HG03280 (cell line): ENCODE measurements around the gene MMP20.
A peak's percentile ranks its signal among the peaks of the same experiment; 100 is the strongest.
"Not testable (repeated sequence)": the region's sequence is repeated elsewhere in the genome, so short reads cannot be mapped to it uniquely, and the experiment has no call there.

Source experiments
- ATAC-seq: cut with Tn5 transposase; IDR thresholded peaks from one replicate; pipeline ENCODE4 v1.9.1; 2021; ENCODE audit warnings: mild to moderate bottlenecking, moderate library complexity; ENCODE audit not compliant: unreplicated experiment

The MMP20 gene, protein sequence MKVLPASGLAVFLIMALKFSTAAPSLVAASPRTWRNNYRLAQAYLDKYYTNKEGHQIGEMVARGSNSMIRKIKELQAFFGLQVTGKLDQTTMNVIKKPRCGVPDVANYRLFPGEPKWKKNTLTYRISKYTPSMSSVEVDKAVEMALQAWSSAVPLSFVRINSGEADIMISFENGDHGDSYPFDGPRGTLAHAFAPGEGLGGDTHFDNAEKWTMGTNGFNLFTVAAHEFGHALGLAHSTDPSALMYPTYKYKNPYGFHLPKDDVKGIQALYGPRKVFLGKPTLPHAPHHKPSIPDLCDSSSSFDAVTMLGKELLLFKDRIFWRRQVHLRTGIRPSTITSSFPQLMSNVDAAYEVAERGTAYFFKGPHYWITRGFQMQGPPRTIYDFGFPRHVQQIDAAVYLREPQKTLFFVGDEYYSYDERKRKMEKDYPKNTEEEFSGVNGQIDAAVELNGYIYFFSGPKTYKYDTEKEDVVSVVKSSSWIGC

DNA sequence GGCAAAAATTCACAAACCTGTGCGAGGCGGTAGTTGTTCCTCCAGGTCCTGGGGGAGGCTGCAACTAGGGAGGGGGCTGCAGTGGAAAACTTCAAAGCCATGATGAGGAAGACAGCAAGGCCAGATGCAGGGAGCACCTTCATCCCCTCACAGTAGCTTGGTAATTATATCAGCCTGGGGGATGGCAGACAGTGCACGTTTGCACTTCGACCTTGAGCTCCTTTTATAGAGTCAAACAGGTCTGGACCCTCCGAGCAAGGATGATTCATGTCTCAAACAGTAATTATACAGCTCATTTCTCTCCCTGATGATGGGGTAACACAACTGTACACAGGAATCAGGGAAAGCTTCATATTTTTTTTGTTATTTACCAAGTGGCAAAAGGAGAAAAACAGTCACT, at the start of gene MMP20:
TSS of gene MMP20 (minus strand) at position 156 of the 400 bp plus-strand sequence. CDS start at position 143, 13 bp downstream.
- no peak for ATAC-seq

DNA sequence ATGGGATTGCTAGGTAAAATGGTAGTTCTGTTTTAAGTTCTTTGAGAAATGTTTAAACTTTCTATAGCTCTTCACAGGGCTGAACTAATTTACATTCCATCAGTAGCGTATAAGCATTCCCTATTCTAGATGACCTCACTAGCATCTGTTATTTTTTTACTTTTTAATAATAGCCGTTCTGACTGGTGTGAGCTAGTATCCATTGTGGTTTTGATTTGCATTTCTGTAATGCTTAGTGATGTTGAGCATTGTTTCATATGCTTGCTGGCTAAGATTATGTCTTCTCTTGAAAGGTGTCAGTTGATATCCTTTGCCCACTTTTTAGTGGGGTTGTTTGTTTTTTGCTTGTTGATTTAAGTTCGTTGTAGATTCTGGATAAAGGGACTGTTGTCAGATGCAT, 44.5 kb upstream of the MMP20 start:
- ATAC-seq: peak; percentile 65

DNA sequence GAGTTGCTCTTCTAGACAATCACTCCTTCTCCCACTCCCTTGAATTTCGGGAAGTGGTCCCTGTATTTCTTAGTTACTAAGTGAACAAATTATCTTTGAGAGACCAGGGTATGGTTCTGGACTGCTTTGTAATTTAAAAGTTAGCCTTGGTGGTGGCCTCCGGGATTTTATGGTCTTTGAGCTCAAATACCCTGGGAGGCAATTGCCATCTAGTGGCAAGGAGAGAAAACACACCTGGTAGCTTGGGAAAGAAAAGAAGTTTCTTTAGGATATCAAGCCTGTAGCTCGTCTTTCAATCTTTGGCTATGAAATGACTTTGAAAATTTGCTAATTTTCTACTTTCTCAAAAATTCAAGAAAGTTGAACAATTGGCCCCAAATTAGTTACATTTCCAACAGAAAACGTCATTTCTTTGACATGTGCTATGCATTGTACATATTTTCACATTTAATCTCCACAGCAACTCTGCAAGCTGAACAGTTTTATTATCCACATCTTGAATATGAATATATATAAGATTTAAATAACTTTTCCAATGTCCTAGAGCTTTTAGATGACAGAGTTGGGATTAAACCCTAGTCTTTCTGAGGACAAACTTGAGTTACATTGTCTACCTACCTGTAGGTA, 41.3 kb upstream of the MMP20 start:
- peak; percentile 49 for ATAC-seq

DNA sequence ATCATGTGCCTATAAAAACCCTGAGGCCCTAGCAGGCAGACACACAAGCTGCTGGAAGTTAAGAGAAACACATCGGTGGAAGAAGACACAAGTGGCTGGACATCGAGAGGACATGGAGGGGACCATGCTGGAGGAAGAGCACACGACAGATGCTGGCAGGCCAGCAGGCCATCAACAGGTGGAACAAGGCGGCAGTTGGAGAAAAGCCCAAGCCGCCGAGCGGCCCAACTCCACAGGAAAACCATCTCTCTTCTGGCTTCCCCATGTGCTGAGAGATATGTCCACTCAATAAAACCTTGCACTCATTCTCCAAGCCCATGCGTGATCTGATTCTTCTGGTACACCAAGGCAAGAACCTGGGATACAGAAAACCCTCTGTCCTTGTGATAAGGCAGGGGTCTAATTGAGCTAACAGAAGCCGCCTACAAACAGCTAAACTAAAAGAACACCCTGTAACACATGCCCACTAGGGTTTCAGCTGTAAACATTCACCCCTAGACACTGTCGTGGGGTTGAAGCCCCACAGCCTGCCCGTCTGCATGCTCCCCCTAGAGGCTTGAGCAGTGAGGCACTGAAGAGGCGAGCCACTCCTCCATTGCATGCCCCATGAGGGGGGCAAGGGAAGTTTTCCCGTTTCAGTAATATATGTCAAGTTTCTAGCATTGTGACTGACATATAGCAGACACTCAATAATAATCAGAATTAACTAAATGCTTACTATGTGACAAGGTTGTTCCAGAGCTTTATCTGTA, 39.0 kb upstream of the MMP20 start:
- no peak for ATAC-seq

DNA sequence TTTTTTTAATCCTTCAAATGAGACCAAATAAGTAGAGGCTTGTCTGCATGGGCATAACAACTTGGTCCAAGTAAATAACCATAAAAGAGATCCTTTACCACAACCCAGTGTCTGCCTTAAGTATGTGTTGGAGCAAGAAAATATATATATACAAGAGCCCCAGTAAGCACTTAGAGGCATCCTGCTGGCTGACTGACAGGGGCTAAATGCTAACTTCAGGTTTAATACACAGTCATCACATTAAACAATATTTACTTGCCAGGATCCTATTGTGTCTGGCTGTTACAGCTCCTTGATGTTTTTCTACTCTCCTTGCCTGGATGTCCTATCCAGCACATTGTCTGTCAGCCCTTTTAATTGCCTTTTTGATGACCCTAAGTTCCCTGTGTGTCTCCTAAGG, 37.5 kb upstream of the MMP20 start:
- no peak for ATAC-seq

DNA sequence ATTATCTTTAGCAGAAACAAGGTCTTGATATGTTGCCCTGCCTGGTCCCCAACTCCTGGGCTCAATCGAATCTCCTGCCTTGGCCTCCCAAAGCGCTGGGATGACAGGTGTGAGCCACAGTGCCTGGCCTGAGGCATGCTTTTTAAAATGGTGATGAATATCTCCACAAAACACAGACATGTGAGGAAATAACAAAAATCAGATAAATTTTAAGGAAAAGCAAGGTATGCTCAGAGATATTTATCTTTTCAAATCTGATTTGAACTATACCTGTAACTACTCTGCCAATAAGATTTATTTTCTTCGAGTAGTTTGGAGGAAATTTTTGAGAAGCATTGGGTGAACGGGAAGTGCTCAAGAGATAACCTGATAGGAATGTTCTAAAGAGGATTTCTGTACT, 35.9 kb upstream of the MMP20 start:
- ATAC-seq: no peak

DNA sequence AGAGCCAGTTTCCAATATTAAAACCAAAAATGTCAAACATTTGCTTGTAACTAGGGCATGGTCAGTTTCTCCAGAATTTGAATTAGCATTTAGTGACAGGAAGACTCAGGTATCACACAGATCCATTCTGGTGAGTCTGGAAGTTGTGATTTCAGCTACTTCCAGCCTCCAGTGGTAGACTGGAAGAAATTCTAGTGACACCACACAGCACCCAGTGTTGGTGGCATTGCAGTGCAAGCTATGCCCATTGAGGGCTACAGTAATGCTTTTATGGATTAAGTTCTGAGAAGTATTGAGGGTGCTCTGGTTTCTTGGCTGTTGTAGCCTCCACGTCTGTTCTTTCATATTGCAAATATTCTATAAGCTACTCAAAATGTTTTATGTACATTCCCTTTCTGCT, 31.4 kb upstream of the MMP20 start:
- no peak for ATAC-seq

DNA sequence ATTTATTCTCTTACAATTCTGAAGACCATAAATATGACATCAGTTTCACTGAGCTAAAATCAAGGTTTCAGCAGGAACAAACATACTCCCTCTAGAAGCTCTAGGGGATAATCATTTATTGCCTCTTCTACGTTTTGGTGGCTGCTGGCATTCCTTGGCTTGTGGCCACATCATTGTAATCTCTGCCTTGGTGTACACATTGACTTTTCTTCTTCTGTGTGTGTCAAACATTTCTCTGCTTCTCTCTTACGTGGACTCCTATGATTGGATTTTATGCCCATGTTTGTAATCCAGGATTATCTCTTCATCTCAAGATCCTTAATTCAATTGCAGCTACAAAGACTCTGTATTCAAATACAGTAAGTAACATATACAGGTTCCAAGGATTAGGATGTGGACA, 30.4 kb upstream of the MMP20 start:
- ATAC-seq: no peak

DNA sequence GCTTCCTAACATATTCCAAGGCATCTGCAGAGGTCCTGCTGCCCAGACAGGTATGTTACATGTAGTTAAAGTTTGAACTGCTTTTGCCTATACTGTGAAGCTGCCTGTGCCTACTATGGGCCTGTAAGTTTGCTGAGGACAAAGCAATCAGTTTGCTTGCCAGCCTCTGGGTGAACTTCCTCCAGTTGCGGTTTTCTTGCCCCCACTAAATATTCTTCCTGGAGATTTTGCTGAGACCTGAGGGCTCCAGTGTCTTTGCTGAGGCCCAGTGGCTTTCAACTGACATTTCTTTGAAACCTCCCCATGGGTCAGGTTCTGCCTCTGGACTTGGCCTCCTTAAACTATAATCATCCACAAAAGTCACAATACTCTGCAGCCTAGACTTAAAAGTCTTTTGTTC, 29.6 kb upstream of the MMP20 start:
- no peak for ATAC-seq

DNA sequence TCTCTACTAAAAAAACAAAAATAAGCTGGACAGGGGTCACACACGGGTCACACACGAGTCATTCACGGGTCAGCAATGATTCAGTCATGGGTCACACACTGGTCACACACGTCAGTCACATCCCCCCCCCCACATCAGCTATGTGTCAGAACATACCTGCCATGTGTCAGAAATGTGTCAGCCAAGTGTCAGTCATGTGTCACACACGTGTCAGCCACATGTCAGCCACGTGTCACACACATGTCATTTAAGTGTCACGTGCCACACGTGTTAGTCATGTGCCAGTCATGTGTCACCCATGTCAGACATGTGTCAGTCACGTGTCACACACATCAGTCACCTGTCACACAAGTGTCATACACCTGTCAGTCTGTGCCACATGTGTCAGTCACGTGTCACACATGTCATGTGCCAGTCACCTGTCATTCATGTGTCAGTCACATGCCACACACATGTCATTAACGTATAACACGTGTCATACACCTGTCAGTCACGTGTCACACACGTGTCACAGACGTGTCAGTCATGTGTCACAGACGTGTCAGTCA, 28.7 kb upstream of the MMP20 start:
- no peak for ATAC-seq

DNA sequence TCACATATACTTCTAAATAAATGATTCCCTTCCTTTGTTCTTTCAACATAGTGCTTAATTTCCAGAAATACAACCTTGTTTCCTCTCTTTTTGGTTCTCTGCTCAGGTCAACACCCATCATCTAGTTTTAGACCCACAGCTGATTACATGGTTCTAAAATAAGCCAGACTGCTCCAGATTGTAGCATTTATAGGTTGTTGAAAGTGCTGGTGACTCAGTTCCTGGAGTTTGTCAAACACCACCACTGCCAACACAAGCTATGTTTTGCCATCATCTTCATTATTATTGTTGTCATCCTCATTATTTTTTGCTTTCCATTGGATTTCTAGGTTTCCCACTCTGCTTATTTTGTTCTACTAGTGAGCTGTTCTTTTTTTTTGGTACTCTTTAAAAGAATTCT, 22.3 kb upstream of the MMP20 start:
- ATAC-seq: no peak

DNA sequence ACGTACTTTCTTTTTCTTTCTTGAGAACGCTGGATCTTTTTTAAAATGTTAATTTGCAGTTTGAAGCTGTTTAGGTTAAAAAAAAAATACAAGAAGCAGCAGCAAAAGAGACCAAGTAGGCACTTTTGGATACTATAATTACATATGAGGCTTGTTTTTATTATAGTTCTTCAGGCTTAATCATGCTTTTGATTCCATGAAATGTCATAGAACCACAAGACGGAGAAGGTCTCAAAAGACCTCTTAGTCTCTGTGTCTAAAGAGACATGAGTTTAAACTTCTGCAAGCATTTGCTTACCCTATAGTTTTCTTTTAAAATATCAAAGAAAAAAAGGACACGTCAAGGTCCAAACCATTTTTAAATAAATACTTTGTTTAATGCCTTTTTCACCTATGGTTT, 18.8 kb upstream of the MMP20 start:
- ATAC-seq: no peak

DNA sequence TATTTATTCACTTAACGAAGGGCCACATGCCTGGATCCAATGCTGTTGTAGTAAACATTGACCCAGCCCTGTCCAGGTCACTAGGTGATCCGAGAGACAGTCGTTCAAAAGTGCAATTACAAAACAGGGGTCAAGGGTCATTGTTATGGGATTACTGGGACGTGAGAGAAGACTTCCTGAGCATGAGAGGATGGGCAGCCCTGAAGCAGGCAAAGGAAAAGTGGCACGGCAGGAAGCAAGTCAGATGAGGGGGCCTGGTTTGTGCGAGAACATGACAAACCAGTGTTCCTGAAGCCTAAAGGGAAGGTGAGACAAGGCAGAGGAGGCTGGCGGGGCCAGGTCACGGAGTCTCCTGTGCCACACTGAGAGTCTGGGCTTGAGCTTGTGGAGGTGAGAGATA, 15.8 kb upstream of the MMP20 start:
- no peak for ATAC-seq

DNA sequence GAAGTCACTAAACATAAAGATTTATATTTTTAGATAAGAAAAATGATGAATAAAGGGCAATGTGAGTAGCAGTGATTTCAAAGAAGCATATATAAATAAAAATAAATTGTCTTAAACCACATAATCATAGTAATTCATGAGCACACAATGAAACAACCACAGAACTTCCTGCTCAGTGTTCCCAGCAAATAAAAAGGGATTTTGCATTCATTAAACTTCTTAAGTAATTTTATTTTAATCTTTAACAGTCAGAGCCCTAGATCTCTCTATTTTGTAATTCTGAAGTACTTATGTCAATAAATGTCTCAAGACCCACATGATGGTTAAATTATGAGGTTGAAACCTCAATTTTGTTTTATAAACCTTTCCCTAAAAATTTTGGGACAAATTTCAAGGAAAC, 14.5 kb upstream of the MMP20 start:
- no peak for ATAC-seq

DNA sequence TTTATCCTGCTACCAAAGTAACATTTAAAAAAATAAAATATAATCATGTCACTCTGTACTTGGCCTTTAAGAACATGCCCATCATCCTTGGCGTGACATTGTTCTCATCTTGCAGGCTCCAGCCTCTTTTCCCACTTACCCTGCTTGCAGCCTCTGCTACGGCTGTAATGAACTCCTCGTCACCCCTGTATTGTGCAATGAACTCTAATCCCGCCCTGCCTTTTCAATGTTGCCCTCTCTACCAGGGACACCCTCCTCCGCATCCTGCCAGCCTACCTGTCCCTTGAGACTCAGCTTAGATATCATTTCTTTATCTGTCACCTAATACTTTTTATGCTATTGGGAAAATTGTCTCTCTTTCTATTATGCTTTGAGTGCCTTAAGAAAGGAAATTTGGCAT, 12.6 kb upstream of the MMP20 start:
- no peak for ATAC-seq

DNA sequence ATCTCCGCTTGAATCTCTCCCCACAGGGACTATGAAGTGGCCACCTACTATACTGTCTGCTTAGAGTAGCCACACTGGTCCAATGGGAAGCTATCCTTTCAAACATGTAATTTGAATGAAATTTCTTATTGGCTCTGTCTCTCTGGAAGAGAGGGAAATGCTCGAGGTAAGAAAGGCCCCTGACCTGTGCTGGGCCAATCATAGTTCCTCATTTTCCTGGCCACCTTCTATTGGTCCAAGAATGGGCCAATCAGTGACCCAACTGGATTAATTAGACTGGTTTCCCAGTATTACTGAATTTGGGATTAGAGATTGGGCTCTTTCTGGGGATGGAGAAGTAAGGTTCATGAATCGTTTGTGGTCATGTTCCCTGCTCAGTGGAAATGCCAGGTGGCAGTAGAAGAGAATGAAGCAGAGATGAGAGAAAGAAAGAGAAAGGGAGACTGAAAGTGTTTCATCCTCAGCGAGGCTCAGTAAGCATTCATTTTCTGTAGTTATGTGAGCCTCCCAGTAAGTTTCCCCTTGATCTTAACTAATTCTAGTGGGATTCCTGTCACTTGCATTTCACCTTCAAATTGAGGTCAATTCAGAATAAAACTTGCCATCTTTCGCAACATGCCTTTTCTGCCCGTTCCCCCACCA, 8.4 kb upstream of the MMP20 start:
- no peak for ATAC-seq

DNA sequence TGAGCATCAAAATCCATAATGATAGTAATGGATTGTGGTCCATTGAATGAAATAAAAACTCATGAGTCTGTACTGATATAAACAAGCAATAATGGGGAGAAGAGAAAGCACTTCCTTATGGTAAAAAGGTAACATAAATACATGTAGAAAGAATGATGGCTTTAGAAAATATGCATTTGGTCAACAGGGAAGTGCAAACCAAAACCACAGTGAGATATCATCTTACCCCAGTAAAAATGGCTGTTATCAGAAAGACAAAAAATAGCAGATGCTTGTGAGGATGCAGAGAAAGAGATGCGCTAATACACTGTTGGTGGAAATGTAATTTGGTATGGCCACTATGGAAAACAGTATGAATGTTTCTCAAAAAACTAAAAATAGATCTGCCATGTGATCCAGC, 6.9 kb upstream of the MMP20 start:
- ATAC-seq: no peak

DNA sequence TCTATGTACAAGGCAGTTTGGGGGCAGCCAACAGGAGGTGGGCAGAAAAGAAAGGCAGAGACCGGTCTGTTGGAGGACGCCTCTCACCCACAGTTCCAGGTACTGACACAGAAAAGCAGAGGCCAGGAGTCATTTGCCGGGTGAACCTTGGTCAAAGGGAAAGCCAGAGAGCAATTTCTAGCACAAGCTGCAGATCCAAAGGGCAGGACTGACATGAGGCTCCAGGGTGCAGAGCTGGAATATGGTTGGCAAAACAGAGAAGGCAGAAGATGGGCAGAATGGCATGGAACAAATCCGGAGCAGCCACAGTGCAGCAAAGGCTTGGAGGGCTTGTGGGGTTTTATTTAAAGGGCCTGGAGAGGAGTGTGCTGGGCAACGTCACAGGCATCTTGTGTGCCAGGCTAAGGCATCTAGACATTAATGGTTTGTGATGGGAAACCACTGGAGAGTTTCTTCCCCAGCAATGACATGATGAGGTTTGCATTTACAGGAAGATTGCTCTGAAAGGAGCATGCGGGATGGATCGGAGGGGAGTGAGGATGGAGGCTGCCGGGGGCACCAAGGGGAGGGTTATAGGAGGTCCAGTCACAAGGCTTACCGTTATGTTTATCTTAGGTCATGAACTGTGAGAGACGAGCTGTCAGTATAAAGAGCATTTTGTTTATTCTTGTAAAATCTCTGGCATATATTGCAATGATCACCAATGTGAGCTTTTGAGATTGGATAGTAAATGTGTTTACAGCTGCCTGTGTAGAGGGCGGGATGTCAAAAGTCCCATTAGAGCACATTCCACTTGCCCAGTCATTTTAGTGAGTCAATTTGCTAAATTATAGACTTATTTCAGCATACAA, 5.7 kb upstream of the MMP20 start:
- ATAC-seq: no peak

DNA sequence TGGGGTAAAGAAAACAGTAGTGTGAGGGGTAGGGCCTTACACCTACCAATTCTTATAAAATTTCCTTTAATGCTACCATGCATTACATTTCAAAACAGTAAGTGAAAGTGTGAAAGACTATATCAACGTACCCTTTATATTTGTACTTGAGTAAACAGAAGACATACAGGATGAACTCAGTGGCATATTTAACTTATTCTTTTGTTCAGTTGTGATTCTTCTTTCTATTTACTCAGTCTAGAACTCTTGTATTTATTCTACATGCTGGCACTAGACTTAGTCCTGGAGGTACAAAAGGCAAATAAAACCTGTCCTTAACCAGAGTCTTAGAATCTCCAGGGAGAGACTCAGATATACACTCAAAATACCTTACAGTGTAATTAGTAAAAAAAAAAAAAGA, 4.8 kb upstream of the MMP20 start:
- ATAC-seq: not testable (repeated sequence)

DNA sequence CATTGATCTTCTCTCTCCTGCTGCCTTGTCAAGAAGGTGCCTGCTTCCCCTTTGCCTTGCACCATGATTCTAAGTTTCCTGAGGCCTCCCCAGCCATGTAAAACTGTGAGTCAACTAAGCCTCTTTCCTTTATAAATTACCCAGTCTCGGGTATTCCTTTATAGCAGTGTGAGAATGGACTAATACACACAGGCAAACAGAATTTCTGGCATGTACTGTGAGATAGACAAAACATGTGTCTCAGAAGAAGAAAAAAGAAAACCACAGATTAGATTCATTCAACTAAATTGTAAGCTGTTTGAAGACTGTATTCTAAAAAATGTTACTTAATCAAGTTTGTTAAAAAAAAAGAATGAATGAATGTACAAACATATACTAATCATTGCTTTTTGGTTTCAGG, 1.5 kb upstream of the MMP20 start:
- no peak for ATAC-seq
